CD8-positive, alpha-beta memory T cell (primary cell): ENCODE measurements around the gene OBP2B. TPM values are rescaled to one million over a fixed set of nuclear protein-coding genes. Genes with fewer than 3 reads are reported as not detected.
"Not testable (repeated sequence)": the region's sequence is repeated elsewhere in the genome, so short reads cannot be mapped to it uniquely, and the experiment has no call there.

Experiments
- CTCF ChIA-PET: fragments of 350-600 bp; sonication (Branson Sonifier 250); formaldehyde crosslinking; loops from one replicate; lab custom pipeline; 2021; ENCODE audit warnings: antibody characterized with exemption; lab: Charles Lee
- POLR2A ChIA-PET: fragments of 350-600 bp; sonication (Branson Sonifier 250); formaldehyde crosslinking; loops from one replicate; lab custom pipeline; 2021; ENCODE audit warnings: antibody characterized with exemption; lab: Charles Lee
- DNase-seq, 5 donors: peaks; one replicate each; pipeline versions ENCODE4 v3.0.0 to v3.0.0-alpha.2; 2020 to 2022; ENCODE audit warnings: mixed read lengths in 1 of 5
- H3K27ac ChIP-seq: one replicate; pipeline ENCODE4 v1.7.0; 2013; ENCODE audit warnings: low read depth, mild to moderate bottlenecking, low read length, moderate library complexity
- H3K27me3 ChIP-seq: 2 replicates; pipeline ENCODE4 v1.7.0; 2013; ENCODE audit warnings: low read length, mild to moderate bottlenecking; ENCODE audit not compliant: insufficient read depth, poor library complexity, severe bottlenecking
- H3K36me3 ChIP-seq: 2 replicates; pipeline ENCODE4 v1.7.0; 2013; ENCODE audit warnings: mild to moderate bottlenecking, low read length, moderate library complexity; ENCODE audit not compliant: insufficient read depth
- H3K4me1 ChIP-seq: 2 replicates; pipeline ENCODE4 v1.7.0; 2013; ENCODE audit warnings: mild to moderate bottlenecking, low read length, moderate library complexity; ENCODE audit not compliant: insufficient read depth
- H3K4me3 ChIP-seq: 2 replicates; pipeline ENCODE4 v1.7.0; 2013; ENCODE audit warnings: mild to moderate bottlenecking, low read length
- H3K9me3 ChIP-seq: 2 replicates; pipeline ENCODE4 v1.7.0; 2013; ENCODE audit warnings: mild to moderate bottlenecking, low read length
- H3K27ac Mint-ChIP-seq, 8 donors: one replicate each; pipeline ENCODE4 v1.8.0; 2020 to 2021; ENCODE audit warnings: mixed read lengths in 8 of 8, mild to moderate bottlenecking in 6 of 8, inconsistent platforms in 3 of 8, moderate library complexity in 3 of 8
- H3K27me3 Mint-ChIP-seq, 2 donors: one replicate each; pipeline ENCODE4 v1.8.0; 2020 to 2021; ENCODE audit warnings: mixed read lengths in 2 of 2, mild to moderate bottlenecking in 1 of 2, moderate library complexity in 1 of 2
- H3K36me3 Mint-ChIP-seq, 3 donors: one replicate each; pipeline ENCODE4 v1.8.0; 2020 to 2021; ENCODE audit warnings: mixed read lengths in 3 of 3, inconsistent platforms in 1 of 3, mild to moderate bottlenecking in 1 of 3
- H3K4me1 Mint-ChIP-seq, 3 donors: one replicate each; pipeline ENCODE4 v1.8.0; 2020 to 2021; ENCODE audit warnings: mixed read lengths in 3 of 3, inconsistent platforms in 1 of 3, mild to moderate bottlenecking in 1 of 3
- H3K4me3 Mint-ChIP-seq, 7 donors: one replicate each; pipeline ENCODE4 v1.8.0; 2020 to 2021; ENCODE audit warnings: mixed read lengths in 7 of 7, mild to moderate bottlenecking in 6 of 7, moderate library complexity in 4 of 7, inconsistent platforms in 2 of 7
- H3K9me3 Mint-ChIP-seq, 5 donors: one replicate each; pipeline ENCODE4 v1.8.0; 2020 to 2022; ENCODE audit warnings: mixed read lengths in 5 of 5, mild to moderate bottlenecking in 3 of 5, moderate library complexity in 2 of 5, inconsistent platforms in 1 of 5
- polyA plus RNA-seq: library from polyadenylated mRNA; unstranded; fragments of 300-500 nt; fragmentation: Illumina TruSeq; gene quantifications from one replicate; pipeline ENCODE4 v1.2.3, GENCODE V29; 2021
- total RNA-seq, 2 experiments: library from RNA; stranded (reverse); gene quantifications; one replicate each; pipeline ENCODE4 v1.2.3, GENCODE V29; 2021

Gene OBP2B
- total and polyA plus RNA-seq, 3 experiments from 2014 or later = not detected

DNA sequence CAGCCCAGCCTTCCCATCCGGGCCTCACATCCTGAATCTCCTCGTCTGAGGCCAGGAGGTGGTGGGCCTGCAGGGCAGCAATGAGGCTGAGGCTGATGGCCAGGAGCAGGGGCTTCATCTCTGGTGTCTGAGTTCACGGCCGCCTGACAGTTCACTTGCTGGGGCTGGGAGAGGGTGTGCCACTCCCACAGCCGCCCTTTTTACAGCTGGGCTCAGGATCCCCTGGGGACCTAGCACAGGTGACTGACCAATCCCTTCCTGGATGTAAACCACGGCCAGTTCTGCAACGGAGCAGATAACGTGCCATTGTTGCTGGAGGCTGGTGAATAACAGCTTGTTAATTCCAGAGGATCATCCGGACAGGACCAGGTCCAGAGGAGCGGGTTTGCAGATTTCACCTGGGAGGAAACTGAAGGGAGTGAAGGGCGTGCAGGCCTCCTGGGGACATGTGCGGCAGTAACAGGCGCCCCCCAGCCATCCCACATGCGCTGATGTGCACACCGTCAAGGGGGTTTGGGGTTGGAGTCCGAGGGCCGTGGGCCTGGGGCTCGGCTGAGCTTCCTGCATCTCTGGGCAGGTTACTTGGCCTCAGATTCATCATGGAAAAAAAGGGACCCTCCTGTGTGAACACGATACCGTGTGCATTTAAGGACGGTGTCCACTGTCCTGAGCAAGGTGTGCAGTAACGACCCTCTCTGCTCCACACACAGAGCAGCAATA lies 19.6 kb upstream of the OBP2B start:
- H3K9me3 Mint-ChIP-seq, POLR2A ChIA-PET, H3K9me3 ChIP-seq, CTCF ChIA-PET, H3K4me1 ChIP-seq, DNase-seq, H3K27me3 Mint-ChIP-seq, H3K27ac Mint-ChIP-seq, H3K27me3 ChIP-seq, H3K36me3 ChIP-seq, H3K27ac ChIP-seq, H3K4me3 ChIP-seq, H3K4me3 Mint-ChIP-seq, H3K4me1 Mint-ChIP-seq, H3K36me3 Mint-ChIP-seq: not testable (repeated sequence)

DNA sequence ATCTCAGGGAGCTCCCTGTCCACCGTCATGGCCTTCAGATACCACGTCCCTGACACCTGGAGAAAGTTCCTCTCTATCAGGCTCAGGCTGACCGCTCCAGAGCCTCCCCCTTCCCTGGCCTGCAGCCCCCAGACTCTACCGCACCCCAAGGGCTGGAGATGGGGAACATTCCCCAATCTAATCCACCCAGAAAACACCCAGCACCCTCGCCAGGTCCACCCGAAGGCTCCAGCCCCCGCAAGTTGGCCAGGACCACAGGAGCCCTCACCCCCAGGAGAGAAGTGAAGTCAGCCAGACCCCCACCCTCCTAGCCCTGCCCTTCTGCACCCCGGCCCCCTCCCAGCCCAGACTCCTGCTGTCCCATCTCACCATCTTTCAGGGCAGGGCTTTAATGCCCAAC lies 18.9 kb upstream of the OBP2B start:
- H3K36me3 ChIP-seq, H3K4me3 ChIP-seq, H3K36me3 Mint-ChIP-seq, DNase-seq, H3K9me3 Mint-ChIP-seq, H3K4me1 Mint-ChIP-seq, H3K27ac ChIP-seq, POLR2A ChIA-PET, H3K9me3 ChIP-seq, H3K27me3 ChIP-seq, CTCF ChIA-PET, H3K4me3 Mint-ChIP-seq, H3K27ac Mint-ChIP-seq, H3K4me1 ChIP-seq: not testable (repeated sequence)
- peaks cover 3 to 11% of the 10 kb centered on the region in 2 donors for H3K27me3 Mint-ChIP-seq

DNA sequence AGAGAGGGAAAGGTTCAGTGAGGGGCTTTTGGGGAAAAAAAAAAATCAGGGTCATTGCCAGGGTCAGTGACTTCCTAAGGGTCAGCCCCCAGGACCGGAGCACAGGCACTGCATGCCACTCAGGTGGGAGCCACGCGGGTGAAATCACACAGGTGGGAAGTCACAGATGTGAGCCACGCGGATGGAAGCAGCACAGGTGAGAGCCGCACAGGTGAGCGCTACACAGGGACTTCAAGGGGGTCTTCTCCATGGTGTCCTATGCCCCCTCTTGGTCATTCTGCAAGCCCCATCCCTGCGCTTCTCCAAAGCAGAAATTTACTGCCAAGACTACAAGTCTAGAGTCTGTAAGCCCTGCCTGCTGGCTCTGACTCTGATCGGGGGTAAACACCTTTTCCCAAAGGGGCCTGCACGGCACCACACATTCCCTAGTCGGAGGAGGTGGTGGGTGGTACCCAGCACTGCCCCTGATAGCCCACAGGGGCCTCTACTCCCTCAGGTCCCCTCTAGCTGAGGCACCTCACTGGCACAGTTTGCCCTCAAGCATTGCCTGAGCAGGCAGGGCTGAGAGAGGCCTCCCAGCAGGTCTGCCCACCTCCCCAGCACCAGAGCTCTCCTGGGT lies 18.3 kb upstream of the OBP2B start:
- ChIA-PET POLR2A (no interaction called here), CTCF (no interaction called here)
- Mint-ChIP-seq H3K4me3 (no peak overlapping the region), H3K4me1 (no peaks in the 10 kb centered on the region), H3K27ac (no peak overlapping the region), H3K9me3 (no peaks in the 10 kb centered on the region), H3K27me3 (peaks cover 3 to 13% of the 10 kb centered on the region in 2 donors), H3K36me3 (no peaks in the 10 kb centered on the region)
- H3K27ac ChIP-seq = no peak overlapping the region
- H3K9me3 ChIP-seq = no peaks in the 10 kb centered on the region
- no peaks in the 10 kb centered on the region for H3K36me3 ChIP-seq
- no peaks in the 10 kb centered on the region for H3K4me1 ChIP-seq
- H3K27me3 ChIP-seq = no peaks in the 10 kb centered on the region
- no peak overlapping the region for H3K4me3 ChIP-seq
- no peak for DNase-seq

DNA sequence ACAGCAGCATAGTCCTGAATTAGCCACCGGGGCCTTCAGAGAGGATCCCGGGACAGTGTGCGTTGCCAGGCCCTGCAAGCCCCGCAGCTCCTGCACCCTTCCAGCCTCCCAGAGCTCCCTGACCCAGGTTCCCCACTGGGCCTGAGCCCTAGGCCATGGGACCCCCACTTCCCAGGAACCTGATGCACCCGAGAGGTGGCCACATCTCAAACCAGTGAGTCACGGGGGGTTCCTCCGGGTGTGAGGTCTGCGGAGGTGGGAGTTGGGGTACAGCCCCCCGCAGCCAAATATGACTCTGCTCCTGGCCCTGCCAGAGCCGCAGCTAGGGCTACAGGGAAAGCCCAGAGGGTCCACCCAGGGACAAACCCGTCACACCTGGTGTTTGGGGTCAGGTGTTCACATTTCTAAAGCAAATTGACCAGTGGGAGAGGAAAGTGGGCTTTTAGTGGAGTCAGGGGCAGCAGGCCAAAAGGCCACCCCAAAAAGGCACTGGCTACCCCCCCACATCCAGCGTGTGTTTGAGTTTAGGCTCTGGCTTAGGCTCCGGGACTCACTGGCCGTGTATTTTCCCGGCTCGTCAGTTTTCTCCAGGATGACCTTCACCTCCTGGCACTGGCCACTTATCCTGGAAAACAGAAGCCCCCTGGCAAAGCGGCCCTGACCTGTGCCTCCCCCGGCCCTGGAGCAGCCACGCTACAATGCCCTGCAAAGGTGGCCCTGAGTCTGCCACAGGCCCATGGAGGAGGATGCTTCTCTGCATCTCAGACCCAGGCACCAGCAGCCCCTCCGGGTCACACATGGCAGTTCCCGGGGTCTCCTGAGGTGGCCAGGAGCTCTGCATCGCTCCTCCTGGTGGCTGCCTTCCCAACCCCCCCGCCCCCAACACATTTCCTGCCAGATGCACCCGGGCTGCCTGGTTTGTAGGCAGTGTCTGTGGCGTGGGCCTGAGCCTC lies 17.4 kb upstream of the OBP2B start:
- Histone ChIP-seq H3K36me3 (no peaks in the 10 kb centered on the region), H3K9me3 (no peaks in the 10 kb centered on the region), H3K27ac (no peak overlapping the region), H3K4me3 (no peak overlapping the region), H3K4me1 (no peaks in the 10 kb centered on the region), H3K27me3 (no peaks in the 10 kb centered on the region)
- H3K4me1 Mint-ChIP-seq = no peaks in the 10 kb centered on the region
- no peaks in the 10 kb centered on the region for H3K36me3 Mint-ChIP-seq
- H3K4me3 Mint-ChIP-seq = no peak overlapping the region
- peaks cover 3 to 15% of the 10 kb centered on the region in 2 donors for H3K27me3 Mint-ChIP-seq
- POLR2A ChIA-PET = no interaction called here
- H3K9me3 Mint-ChIP-seq = no peaks in the 10 kb centered on the region
- CTCF ChIA-PET = no interaction called here
- no peak overlapping the region for H3K27ac Mint-ChIP-seq
- DNase-seq = no peak

DNA sequence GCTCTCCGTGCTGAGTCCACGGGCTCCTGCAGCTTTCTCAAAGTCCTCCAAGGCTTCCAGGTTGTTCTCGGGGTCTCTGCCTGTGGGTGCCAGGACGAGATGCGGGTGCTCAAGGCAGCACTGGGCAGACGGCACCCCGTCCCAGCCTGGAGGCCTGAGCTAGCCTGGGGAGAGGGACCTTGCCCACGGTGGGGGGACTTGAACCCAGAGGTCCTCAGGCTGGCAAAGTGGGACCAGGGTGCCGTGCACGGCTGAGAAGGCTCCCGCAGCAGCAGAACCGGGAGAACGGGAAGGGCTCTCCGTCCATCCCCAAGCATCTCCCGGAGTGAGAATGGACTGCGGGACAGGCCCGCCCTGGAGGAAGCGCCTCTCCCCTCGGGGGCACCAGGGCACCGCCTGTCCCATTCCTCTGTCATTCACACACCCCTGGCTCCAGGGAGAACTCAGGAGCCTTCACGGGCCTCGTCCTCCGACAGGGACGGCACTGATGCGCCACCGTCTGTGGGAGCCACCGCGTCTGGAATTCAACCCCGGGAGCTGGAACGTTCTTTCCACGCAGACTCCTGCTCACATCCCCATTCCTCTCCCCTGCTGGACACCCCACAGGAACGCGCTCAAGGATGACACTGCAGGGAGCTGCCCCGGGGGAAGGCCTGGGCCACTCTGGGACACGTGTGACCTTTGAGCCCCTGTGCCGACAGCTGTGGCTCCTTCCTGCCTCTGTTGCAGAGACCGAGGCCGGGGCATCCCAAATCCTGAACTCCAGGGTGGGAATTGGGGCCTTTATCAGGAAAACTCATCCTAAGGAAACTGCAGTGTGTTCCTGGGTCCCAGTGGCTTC lies 16.3 kb upstream of the OBP2B start:
- DNase-seq = no peak
- ChIA-PET POLR2A (no interaction called here), CTCF (interaction anchor here (0.8 kb wide), 1 partner anchor 45 kb away, joined by 3 read pairs; no protein-coding TSS in a partner anchor)
- Mint-ChIP-seq H3K4me1 (no peaks in the 10 kb centered on the region), H3K4me3 (no peak overlapping the region), H3K27ac (peak overlapping the region in 1 of 8 donors; percentile 50), H3K9me3 (no peaks in the 10 kb centered on the region), H3K27me3 (peaks cover 7 to 24% of the 10 kb centered on the region in 2 donors), H3K36me3 (no peaks in the 10 kb centered on the region)
- H3K4me3 ChIP-seq = no peak overlapping the region
- no peak overlapping the region for H3K27ac ChIP-seq
- H3K9me3 ChIP-seq = no peaks in the 10 kb centered on the region
- no peaks in the 10 kb centered on the region for H3K4me1 ChIP-seq
- H3K36me3 ChIP-seq = no peaks in the 10 kb centered on the region
- H3K27me3 ChIP-seq = no peaks in the 10 kb centered on the region

DNA sequence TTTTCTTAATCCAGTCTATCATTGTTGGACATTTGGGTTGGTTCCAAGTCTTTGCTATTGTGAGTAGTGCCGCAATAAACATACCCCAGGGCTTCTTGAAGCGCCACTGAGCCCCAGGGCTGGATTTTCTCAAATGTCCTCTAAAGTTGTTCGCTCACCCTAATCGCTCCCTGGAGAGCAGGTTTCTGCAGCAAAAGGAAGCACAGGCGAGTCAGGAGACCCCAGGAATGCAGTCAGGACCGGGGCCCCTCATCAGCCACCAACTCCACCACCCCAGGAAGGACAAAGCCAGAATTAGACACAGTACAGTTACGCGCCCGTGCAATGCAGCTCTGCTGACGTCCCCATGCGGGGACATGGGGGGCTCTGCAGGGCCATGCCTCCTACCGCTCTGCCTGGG lies 15.7 kb upstream of the OBP2B start:
- Mint-ChIP-seq H3K4me1 (no peaks in the 10 kb centered on the region), H3K4me3 (no peak overlapping the region), H3K9me3 (no peaks in the 10 kb centered on the region), H3K27me3 (peaks cover 10 to 28% of the 10 kb centered on the region in 2 donors), H3K36me3 (no peaks in the 10 kb centered on the region), H3K27ac (peak overlapping the region in 1 of 8 donors; percentile 50)
- ChIA-PET CTCF (interaction anchor here (0.8 kb wide), 1 partner anchor 44 kb away, joined by 3 read pairs; no protein-coding TSS in a partner anchor), POLR2A (no interaction called here)
- H3K4me1 ChIP-seq = no peaks in the 10 kb centered on the region
- H3K9me3 ChIP-seq = no peaks in the 10 kb centered on the region
- no peak overlapping the region for H3K4me3 ChIP-seq
- no peaks in the 10 kb centered on the region for H3K27me3 ChIP-seq
- H3K36me3 ChIP-seq = no peaks in the 10 kb centered on the region
- DNase-seq = no peak
- no peak overlapping the region for H3K27ac ChIP-seq

DNA sequence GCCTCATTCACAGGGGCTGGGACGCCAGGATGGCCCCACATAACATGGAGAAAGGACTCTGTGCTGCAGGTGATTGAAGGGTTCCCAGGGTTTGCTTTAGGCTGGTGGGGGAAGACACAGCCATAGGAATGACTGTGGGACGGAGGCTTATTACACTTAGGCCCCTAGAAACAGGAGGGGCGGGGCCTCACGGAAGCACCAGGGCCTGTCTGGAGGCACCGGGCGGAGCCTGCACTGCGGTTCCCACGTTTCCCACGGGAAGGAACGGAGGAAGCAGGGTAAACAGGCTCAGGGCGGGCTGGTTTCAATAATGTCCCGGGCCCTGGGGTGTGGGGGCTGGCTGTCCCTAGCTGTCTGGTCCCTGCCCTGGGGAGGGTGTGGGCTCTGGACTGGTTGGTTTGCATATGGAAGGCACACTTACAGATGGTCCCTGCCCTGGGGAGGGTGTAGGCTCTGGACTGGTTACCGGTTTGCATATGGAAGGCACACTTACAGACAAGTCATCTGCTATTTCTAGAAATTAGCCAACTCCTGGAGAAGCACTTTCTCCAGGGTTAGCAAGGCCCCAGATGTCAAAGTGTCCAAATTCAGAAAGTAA lies 14.2 kb upstream of the OBP2B start:
- H3K27me3 ChIP-seq, H3K4me1 Mint-ChIP-seq, H3K27ac Mint-ChIP-seq, POLR2A ChIA-PET, H3K9me3 Mint-ChIP-seq, H3K4me3 Mint-ChIP-seq, H3K4me1 ChIP-seq, H3K36me3 Mint-ChIP-seq, CTCF ChIA-PET, H3K4me3 ChIP-seq, H3K27ac ChIP-seq, H3K36me3 ChIP-seq, H3K9me3 ChIP-seq: not testable (repeated sequence)
- peak in 1 of 5 donors; percentile 10 for DNase-seq
- peaks cover 11 to 43% of the 10 kb centered on the region in 2 donors for H3K27me3 Mint-ChIP-seq
